Endothelial cell (in vitro differentiated cells): ENCODE results near the gene AK9. TPM values are rescaled to one million over a fixed set of nuclear protein-coding genes. Genes with fewer than 3 reads are reported as not detected.
A peak's percentile ranks its signal among the peaks of the same experiment; 100 is the strongest.

ENCODE experiments used
- DNase-seq: peaks from one replicate; pipeline ENCODE4 v3.0.0; 2021; ENCODE audit warnings: low spot score
- H3K27ac Mint-ChIP-seq: one replicate; pipeline ENCODE4 v1.8.0; 2021; ENCODE audit warnings: mixed read lengths, inconsistent platforms; ENCODE audit not compliant: unreplicated experiment
- H3K27me3 Mint-ChIP-seq: one replicate; pipeline ENCODE4 v1.8.0; 2021; ENCODE audit warnings: mild to moderate bottlenecking, moderate library complexity, mixed read lengths, inconsistent platforms; ENCODE audit not compliant: unreplicated experiment
- H3K36me3 Mint-ChIP-seq: one replicate; pipeline ENCODE4 v1.8.0; 2021; ENCODE audit warnings: mild to moderate bottlenecking, low read depth, mixed read lengths, inconsistent platforms; ENCODE audit not compliant: unreplicated experiment
- H3K4me1 Mint-ChIP-seq: one replicate; pipeline ENCODE4 v1.8.0; 2021; ENCODE audit warnings: mild to moderate bottlenecking, mixed read lengths, inconsistent platforms; ENCODE audit not compliant: unreplicated experiment
- H3K4me3 Mint-ChIP-seq: one replicate; pipeline ENCODE4 v1.8.0; 2021; ENCODE audit warnings: mild to moderate bottlenecking, mixed read lengths, inconsistent platforms; ENCODE audit not compliant: unreplicated experiment
- H3K9me3 Mint-ChIP-seq: one replicate; pipeline ENCODE4 v1.8.0; 2021; ENCODE audit warnings: mixed read lengths, inconsistent platforms; ENCODE audit not compliant: unreplicated experiment
- CTCF ChIP-seq: fragments of 200-600 bp; sonication (generic); IDR thresholded peaks from one replicate; pipeline ENCODE4 v1.5.0; 2021; ENCODE audit warnings: antibody characterized with exemption; ENCODE audit not compliant: unreplicated experiment
- total RNA-seq: library from RNA; stranded (reverse); fragmentation: NEBNext Ultra II Directional; extraction: Animal tissue kit (Norgen Biotek cat#: 25700); gene quantifications from one replicate; pipeline ENCODE4 v1.2.1, GENCODE V29; 2021; ENCODE audit not compliant: unreplicated experiment

Gene AK9
- total RNA-seq, 1 donor from 2014 or later: 3.5 TPM

- no peak for DNase-seq
- TF ChIP-seq CTCF: no peak
- H3K9me3 Mint-ChIP-seq: no peaks in the 10 kb centered on the region
- H3K27me3 Mint-ChIP-seq: peaks cover 9% of the 10 kb centered on the region
- peaks cover 20% of the 10 kb centered on the region for H3K36me3 Mint-ChIP-seq
- H3K27ac Mint-ChIP-seq: no peak overlapping the region
- H3K4me3 Mint-ChIP-seq: no peak overlapping the region
- H3K4me1 Mint-ChIP-seq: no peaks in the 10 kb centered on the region
These were observed 243.9 kb downstream of the AK9 start for GRCh38 chr6:109447087-109447486.

GRCh38 chr6:109446541-109446940 lies 244.5 kb downstream of the AK9 start:
- H3K4me3 Mint-ChIP-seq: peak overlapping the region; percentile 0
- no peak overlapping the region for H3K27ac Mint-ChIP-seq
- H3K9me3 Mint-ChIP-seq: no peaks in the 10 kb centered on the region
- peaks cover 14% of the 10 kb centered on the region for H3K27me3 Mint-ChIP-seq
- TF ChIP-seq CTCF: no peak
- H3K36me3 Mint-ChIP-seq: peaks cover 20% of the 10 kb centered on the region
- H3K4me1 Mint-ChIP-seq: no peaks in the 10 kb centered on the region
- DNase-seq: no peak

- H3K27me3 Mint-ChIP-seq: peaks cover 19% of the 10 kb centered on the region
- no peaks in the 10 kb centered on the region for H3K9me3 Mint-ChIP-seq
- no peak overlapping the region for H3K27ac Mint-ChIP-seq
- no peak for TF ChIP-seq CTCF
- peaks cover 20% of the 10 kb centered on the region for H3K36me3 Mint-ChIP-seq
- DNase-seq: no peak
- H3K4me3 Mint-ChIP-seq: peak overlapping the region; percentile 0
- no peaks in the 10 kb centered on the region for H3K4me1 Mint-ChIP-seq
These were observed 244.9 kb downstream of the AK9 start for GRCh38 chr6:109446072-109446471.

GRCh38 chr6:109445382-109445781 lies 245.6 kb downstream of the AK9 start:
- peaks cover 20% of the 10 kb centered on the region for H3K36me3 Mint-ChIP-seq
- TF ChIP-seq CTCF: no peak
- H3K4me1 Mint-ChIP-seq: no peaks in the 10 kb centered on the region
- H3K4me3 Mint-ChIP-seq: no peak overlapping the region
- H3K9me3 Mint-ChIP-seq: no peaks in the 10 kb centered on the region
- peaks cover 19% of the 10 kb centered on the region for H3K27me3 Mint-ChIP-seq
- no peak for DNase-seq
- H3K27ac Mint-ChIP-seq: no peak overlapping the region

- H3K9me3 Mint-ChIP-seq: no peaks in the 10 kb centered on the region
These were observed 247.5 kb downstream of the AK9 start for GRCh38 chr6:109443425-109443950.

More at GRCh38 chr6:109443425-109443950, 247.5 kb downstream of the AK9 start:
- peaks cover 25% of the 10 kb centered on the region for H3K27me3 Mint-ChIP-seq
- no peak overlapping the region for H3K27ac Mint-ChIP-seq
- peaks cover 6% of the 10 kb centered on the region for H3K4me1 Mint-ChIP-seq
- peak overlapping the region; percentile 47 for H3K4me3 Mint-ChIP-seq
- peaks cover 18% of the 10 kb centered on the region for H3K36me3 Mint-ChIP-seq
- no peak for DNase-seq
- no peak for TF ChIP-seq CTCF

Other genes starting within 250 kb of the AK9 start
- 19.9 TPM for gene MICAL1, start 235.4 kb downstream of the AK9 start, total RNA-seq
- 5.1 TPM for gene ZBTB24, start 208.0 kb downstream of the AK9 start, total RNA-seq
- 9.2 TPM for gene FIG4, start 94 bp upstream of the AK9 start, total RNA-seq